HepG2 (cell line): ENCODE data around the gene SZRD1. TPM values are rescaled to one million over a fixed set of nuclear protein-coding genes. Genes with fewer than 3 reads are reported as not detected.

ENCODE experiments used
- ATAC-seq: fragments of 200-7000 bp; cut with Tn5 transposase; 3 replicates; pipeline ENCODE4 v1.9.1; 2020; ENCODE audit warnings: mild to moderate bottlenecking, moderate library complexity
- BruUV-seq: library from RNA; stranded (reverse); fragments of 400-500 nt; replicated peaks from 2 replicates; lab custom pipeline; 2021; lab: Mats Ljungman, UMichigan
- CTCF ChIA-PET: fragments of 300-600 bp; formaldehyde crosslinking; extraction: SDS; loops from one replicate; lab custom pipeline; 2021; ENCODE audit warnings: low total read pairs, inconsistent platforms, low intra/inter-chr PET ratio; lab: Yijun Ruan, JAX
- POLR2A ChIA-PET: fragments of 350-600 bp; sonication (Branson Sonifier 250); formaldehyde crosslinking; loops from one replicate; lab custom pipeline; 2020; ENCODE audit warnings: antibody characterized with exemption, inconsistent platforms; lab: Yijun Ruan, JAX
- DNase-seq: peaks from one replicate; pipeline ENCODE4 v3.0.0-alpha.2; 2015; ENCODE audit warnings: low spot score
- FAIRE-seq: peaks from 3 replicates; lab custom pipeline; 2011; peaks lifted over from hg19 to GRCh38; lab: Jason Lieb, UNC
- H2AFZ ChIP-seq: one replicate; pipeline ENCODE4 v1.6.1; 2011; ENCODE audit warnings: low read length, inconsistent platforms
- H3K27ac ChIP-seq: fragments of 300-600 bp; 3 replicates; pipeline ENCODE4 v1.8.0; 2011; ENCODE audit warnings: mixed run types, mild to moderate bottlenecking, mixed read lengths, low read length, inconsistent platforms; ENCODE audit not compliant: insufficient read depth; ENCODE audit errors: extremely low read length
- H3K27me3 ChIP-seq, 2 experiments: fragments of 200-600 bp in 1 of 2; 2 replicates in 1 of 2; 3 replicates in 1 of 2; pipeline versions ENCODE4 v1.6.0 to v1.8.0; 2011; ENCODE audit warnings: low read length in 2 of 2, mild to moderate bottlenecking in 2 of 2, moderate library complexity in 2 of 2, inconsistent platforms in 1 of 2; ENCODE audit not compliant: insufficient read depth in 2 of 2, control insufficient read depth in 1 of 2
- H3K36me3 ChIP-seq, 2 experiments: fragments of 200-600 bp in 1 of 2; replicated peaks in 1 of 2; 2 replicates in 1 of 2; 3 replicates in 1 of 2; pipeline versions ENCODE4 v1.5.1 to v1.8.0; 2011; ENCODE audit warnings: low read length in 2 of 2, inconsistent platforms in 1 of 2; ENCODE audit not compliant: insufficient read depth in 2 of 2, control insufficient read depth in 1 of 2
- H3K4me1 ChIP-seq: 2 replicates; pipeline ENCODE4 v1.5.1; 2012; ENCODE audit warnings: low read length, inconsistent platforms; ENCODE audit not compliant: insufficient read depth
- H3K4me2 ChIP-seq: 2 replicates; pipeline ENCODE4 v1.6.0; 2011; ENCODE audit warnings: low read depth, low read length, inconsistent platforms
- H3K4me3 ChIP-seq, 3 experiments: fragments of 200-600 bp in 1 of 3; sonication (generic), shearing (Covaris generic) in 1 of 3; replicated peaks in 1 of 3; 2 replicates each; pipeline ENCODE4 v1.5.1; 2011 to 2016; ENCODE audit warnings: low read length in 3 of 3, inconsistent platforms in 2 of 3, low read depth in 2 of 3, mild to moderate bottlenecking in 2 of 3, control low read depth in 1 of 3, mixed read lengths in 1 of 3; ENCODE audit not compliant: insufficient read depth in 1 of 3
- H3K79me2 ChIP-seq: one replicate; pipeline ENCODE4 v1.6.1; 2011; ENCODE audit warnings: low read length, inconsistent platforms; ENCODE audit not compliant: insufficient read depth
- H3K9ac ChIP-seq: 2 replicates; pipeline ENCODE4 v1.6.0; 2011; ENCODE audit warnings: mild to moderate bottlenecking, low read depth, low read length, inconsistent platforms; ENCODE audit not compliant: insufficient read depth
- H3K9me3 ChIP-seq: 2 replicates; pipeline ENCODE4 v1.5.1; 2012; ENCODE audit warnings: mild to moderate bottlenecking, low read length
- H4K20me1 ChIP-seq: 2 replicates; pipeline ENCODE4 v1.6.0; 2011; ENCODE audit warnings: inconsistent platforms, mild to moderate bottlenecking, low read length, moderate library complexity; ENCODE audit not compliant: insufficient read depth
- ELF1 ChIP-seq: sonication (generic); formaldehyde crosslinking; IDR thresholded peaks from 2 replicates; pipeline ENCODE4 v1.4.0; 2020; ENCODE audit warnings: missing genetic modification reagents
- FIP1L1 ChIP-seq: fragments of 200-400 bp; formaldehyde crosslinking; IDR thresholded peaks from 2 replicates; pipeline ENCODE4 v1.6.1; 2018; ENCODE audit warnings: low read depth, mild to moderate bottlenecking, low read length, moderate library complexity, borderline replicate concordance; ENCODE audit not compliant: insufficient read depth
- GABPB1 ChIP-seq: IDR thresholded peaks from 2 replicates; pipeline ENCODE4 v1.6.1; 2016; ENCODE audit warnings: mild to moderate bottlenecking, missing genetic modification reagents, moderate library complexity, missing compliant biosample characterization
- PAX8 ChIP-seq: sonication (generic); formaldehyde crosslinking; IDR thresholded peaks from 2 replicates; pipeline ENCODE4 v1.8.0; 2022; ENCODE audit warnings: mild to moderate bottlenecking, missing genetic modification reagents, borderline replicate concordance
- RFX1 ChIP-seq: fragments of 450-650 bp; IDR thresholded peaks from 2 replicates; pipeline ENCODE4 v1.6.1; 2017
- ZFX ChIP-seq: sonication (generic); formaldehyde crosslinking; IDR thresholded peaks from 2 replicates; pipeline ENCODE4 v1.4.0; 2020; ENCODE audit warnings: mild to moderate bottlenecking, low read depth, missing genetic modification reagents, moderate library complexity
- ZKSCAN8 ChIP-seq: IDR thresholded peaks from 2 replicates; pipeline ENCODE4 v1.6.1; 2016; ENCODE audit warnings: borderline replicate concordance, missing genetic modification reagents, missing compliant biosample characterization
- ZNF333 ChIP-seq: sonication (generic); formaldehyde crosslinking; IDR thresholded peaks from 2 replicates; pipeline ENCODE4 v1.4.0; 2020; ENCODE audit warnings: mild to moderate bottlenecking, missing genetic modification reagents, borderline replicate concordance
- ZNF382 ChIP-seq: sonication (generic); formaldehyde crosslinking; IDR thresholded peaks from 2 replicates; pipeline ENCODE4 v1.5.0; 2020; ENCODE audit warnings: missing genetic modification reagents, mild to moderate bottlenecking, borderline replicate concordance
- ZNF598 ChIP-seq: sonication (generic); formaldehyde crosslinking; IDR thresholded peaks from 2 replicates; pipeline ENCODE4 v1.5.1; 2020; ENCODE audit warnings: mild to moderate bottlenecking, missing genetic modification reagents, borderline replicate concordance
- ZNF615 ChIP-seq: sonication (generic); formaldehyde crosslinking; IDR thresholded peaks from 2 replicates; pipeline ENCODE4 v1.5.0; 2020; ENCODE audit warnings: mild to moderate bottlenecking, missing genetic modification reagents, borderline replicate concordance
- WGBS: methylation state at CpG from one replicate; pipeline ENCODE4 v1.1.6; 2017; ENCODE audit warnings: low lambda C conversion rate; 5-methylcytosine and 5-hydroxymethylcytosine counted together
- in situ Hi-C: cut with HindIII; loops from 2 replicates; pipeline ENCODE4 v1.10.0; 2017; ENCODE audit warnings: low pct_unique_long_range_greater_than_20kb; ENCODE audit not compliant: extremely low pct_ligation_motif_present
- intact Hi-C: fragments of 100-400 bp; cut with micrococcal nuclease; formaldehyde crosslinking; loops from one replicate; pipeline ENCODE4 v1.10.0; 2022; ENCODE audit not compliant: unreplicated experiment
- polyA plus RNA-seq, 8 experiments: library from polyadenylated mRNA; depleted of rRNA in 3 of 8; stranded (reverse) in 7 of 8; unstranded in 1 of 8; fragments of >200 nt; fragmentation: Illumina TruSeq in 4 of 8; extraction: Trizol in 4 of 8; gene quantifications; 2 replicates each; pipeline versions ENCODE4 v1.2.1 to v1.2.3, GENCODE V29; 2011 to 2016; ENCODE audit warnings: low read depth in 4 of 8, missing spikeins in 1 of 8, mixed read lengths in 1 of 8; ENCODE audit not compliant: insufficient read depth in 1 of 8
- total RNA-seq, 5 experiments: library from RNA; depleted of rRNA; stranded (reverse); fragments of >200 nt; fragmentation: Illumina TruSeq; extraction: Trizol; gene quantifications; 2 replicates each; pipeline ENCODE4 v1.2.3, GENCODE V29; 2016; ENCODE audit warnings: low read depth in 1 of 5
- TF ChIP-seq, protein P1 (sequence below): IDR thresholded peaks from 2 replicates; pipeline ENCODE4 v1.6.1; 2012; ENCODE audit warnings: inconsistent platforms
- TF ChIP-seq, protein P2 (sequence below): sonication (generic); formaldehyde crosslinking; IDR thresholded peaks from 2 replicates; pipeline ENCODE4 v1.5.0; 2020; ENCODE audit warnings: mild to moderate bottlenecking, missing genetic modification reagents
- TF ChIP-seq, protein P3 (sequence below): sonication (generic); formaldehyde crosslinking; IDR thresholded peaks from 2 replicates; pipeline ENCODE4 v1.5.0; 2020; ENCODE audit warnings: missing genetic modification reagents, mild to moderate bottlenecking, borderline replicate concordance

SZRD1 gene
- total and polyA plus RNA-seq, 2 of the 13 experiments (the other 11 are each of a cell fraction or from before 2014, with no cell fraction given), result 28.5 to 41.4 TPM

DNA sequence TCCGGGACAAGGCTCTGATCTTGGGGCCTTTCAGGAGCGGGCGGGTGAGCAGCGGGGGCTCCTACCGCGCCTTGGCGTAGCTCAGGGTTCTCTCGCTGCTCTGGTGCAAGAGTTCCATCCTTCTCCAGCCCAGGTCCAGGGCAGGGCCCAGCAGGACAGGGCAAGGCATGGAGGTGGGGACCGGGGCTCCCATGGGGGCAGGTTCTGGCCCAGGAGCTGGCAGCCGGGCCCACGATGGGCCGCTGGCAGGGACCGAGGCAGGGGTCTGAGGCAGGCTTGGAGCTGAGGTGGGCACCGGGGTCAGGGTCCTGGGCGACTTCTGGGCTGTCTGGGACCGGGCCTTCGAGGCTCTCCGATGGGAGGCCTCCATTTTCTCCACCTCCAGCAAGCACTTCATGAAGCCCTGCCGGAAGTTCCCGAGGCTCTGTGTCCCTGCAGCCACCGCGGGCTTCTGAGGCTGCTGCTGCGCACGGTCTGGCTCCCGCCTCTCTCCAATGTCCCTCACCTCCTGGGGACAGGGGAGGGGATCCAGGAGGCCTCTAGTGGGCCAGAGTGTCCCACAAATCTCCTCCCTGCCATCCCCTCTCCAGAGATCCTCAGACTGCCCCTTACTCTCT lies 42.6 kb downstream of the SZRD1 start (continued):
- TF ChIP-seq, protein P1, sequence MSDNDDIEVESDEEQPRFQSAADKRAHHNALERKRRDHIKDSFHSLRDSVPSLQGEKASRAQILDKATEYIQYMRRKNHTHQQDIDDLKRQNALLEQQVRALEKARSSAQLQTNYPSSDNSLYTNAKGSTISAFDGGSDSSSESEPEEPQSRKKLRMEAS, result 0 out of 2 replicates have a peak, but pooled peaks have one; percentile 30
- TF ChIP-seq ZNF598 (no peak), ELF1 (CRISPR knock-in tag) (0 out of 2 replicates have a peak, but pooled peaks have one; percentile 22), ZFX (CRISPR knock-in tag) (peak; percentile 39; the same call in 1 of the 2 replicates)

DNA sequence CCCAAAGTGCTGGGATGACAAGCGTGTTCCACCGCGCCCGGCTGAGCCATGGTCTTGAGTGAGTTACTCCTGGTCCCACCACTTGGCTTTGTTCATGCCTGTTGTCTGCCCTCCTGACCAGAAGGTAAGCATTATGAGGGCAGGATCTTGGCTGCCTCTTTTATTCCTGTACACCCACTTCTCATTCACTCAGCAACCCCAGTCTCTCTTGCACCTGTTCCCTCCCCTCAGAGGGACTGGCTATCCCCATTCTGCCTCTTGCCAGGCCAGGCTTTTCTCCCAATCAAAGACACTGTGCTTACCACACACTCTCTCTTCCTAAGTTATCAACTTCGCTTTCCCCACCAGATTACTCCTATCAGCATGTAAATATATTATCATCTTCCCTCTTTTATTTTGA lies 43.8 kb downstream of the SZRD1 start:
- in situ Hi-C loops, result no loop called here
- WGBS, result 99% methylated on average over 2 of the region's 5 CpGs
- Histone ChIP-seq H3K79me2 (no peaks in the 10 kb centered on the region), H2AFZ (no peak overlapping the region), H3K9ac (no peak overlapping the region)
- no peak for DNase-seq
- TF ChIP-seq RFX1 (no peak), PAX8 (CRISPR knock-in tag) (no peak), ZNF382 (CRISPR knock-in tag) (no peak), FIP1L1 (no peak), ZNF615 (CRISPR knock-in tag) (no peak), ZNF333 (no peak), GABPB1 (no peak), ZKSCAN8 (CRISPR knock-in tag) (no peak)
- TF ChIP-seq, protein P2, sequence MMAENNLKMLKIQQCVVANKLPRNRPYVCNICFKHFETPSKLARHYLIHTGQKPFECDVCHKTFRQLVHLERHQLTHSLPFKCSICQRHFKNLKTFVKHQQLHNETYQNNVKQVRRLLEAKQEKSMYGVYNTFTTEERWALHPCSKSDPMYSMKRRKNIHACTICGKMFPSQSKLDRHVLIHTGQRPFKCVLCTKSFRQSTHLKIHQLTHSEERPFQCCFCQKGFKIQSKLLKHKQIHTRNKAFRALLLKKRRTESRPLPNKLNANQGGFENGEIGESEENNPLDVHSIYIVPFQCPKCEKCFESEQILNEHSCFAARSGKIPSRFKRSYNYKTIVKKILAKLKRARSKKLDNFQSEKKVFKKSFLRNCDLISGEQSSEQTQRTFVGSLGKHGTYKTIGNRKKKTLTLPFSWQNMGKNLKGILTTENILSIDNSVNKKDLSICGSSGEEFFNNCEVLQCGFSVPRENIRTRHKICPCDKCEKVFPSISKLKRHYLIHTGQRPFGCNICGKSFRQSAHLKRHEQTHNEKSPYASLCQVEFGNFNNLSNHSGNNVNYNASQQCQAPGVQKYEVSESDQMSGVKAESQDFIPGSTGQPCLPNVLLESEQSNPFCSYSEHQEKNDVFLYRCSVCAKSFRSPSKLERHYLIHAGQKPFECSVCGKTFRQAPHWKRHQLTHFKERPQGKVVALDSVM (CRISPR knock-in tag), result no peak
- TF ChIP-seq, protein P3, sequence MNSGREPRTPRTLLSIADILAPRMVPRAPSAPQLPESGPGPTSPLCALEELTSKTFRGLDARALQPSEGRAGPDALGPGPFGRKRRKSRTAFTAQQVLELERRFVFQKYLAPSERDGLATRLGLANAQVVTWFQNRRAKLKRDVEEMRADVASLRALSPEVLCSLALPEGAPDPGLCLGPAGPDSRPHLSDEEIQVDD (CRISPR knock-in tag), result no peak
- TF ChIP-seq, all 625 proteins: peak for 0
- ChIA-PET CTCF (no interaction called here), POLR2A (no interaction called here)
- intact Hi-C loops, result no loop called here
- BruUV-seq, result no TSS peak
- ATAC-seq (no peak), FAIRE-seq (no peak)
- Histone ChIP-seq H3K4me3 (no peak overlapping the region), H3K9me3 (no peaks in the 10 kb centered on the region), H3K36me3 (no peaks in the 10 kb centered on the region), H3K27ac (no peak overlapping the region), H3K4me1 (peaks cover 18% of the 10 kb centered on the region), H4K20me1 (no peaks in the 10 kb centered on the region), H3K4me2 (no peak overlapping the region), H3K27me3 (no peaks in the 10 kb centered on the region; a peak in 1 of 5 replicates)
